Activated CD4-positive, alpha-beta T cell treated with anti-CD3 and anti-CD28 coated beads, Interleukin-2, amount 50 U/mL, for 48 hours (primary cell): ENCODE data around the gene FOXO6.
A peak's percentile ranks its signal among the peaks of the same experiment; 100 is the strongest.

ENCODE experiments used
- DNase-seq, 2 experiments: peaks; one replicate each; pipeline ENCODE4 v3.0.0-alpha.2; 2020

FOXO6 gene

DNA sequence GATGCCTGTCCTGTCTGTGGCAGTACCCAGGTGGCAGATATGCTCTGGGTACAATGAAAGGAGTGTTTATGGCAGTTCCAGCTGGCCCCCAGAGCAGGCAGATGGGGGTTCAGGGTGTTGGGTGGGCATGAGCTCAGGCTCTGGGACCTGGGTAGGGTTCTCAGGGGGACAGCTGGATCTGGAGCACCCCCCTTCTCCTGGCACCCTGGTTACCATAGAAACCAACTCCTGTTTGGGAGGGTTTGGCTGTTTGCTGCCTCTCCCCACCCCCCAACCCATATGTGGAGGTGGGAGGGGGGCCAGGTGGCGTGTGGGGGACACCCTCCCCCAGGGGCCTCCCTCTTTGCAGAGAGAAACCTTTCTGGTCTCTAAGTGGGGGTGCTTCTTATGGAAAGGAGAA, 7.1 kb downstream of the FOXO6 start:
- DNase-seq: no peak

DNA sequence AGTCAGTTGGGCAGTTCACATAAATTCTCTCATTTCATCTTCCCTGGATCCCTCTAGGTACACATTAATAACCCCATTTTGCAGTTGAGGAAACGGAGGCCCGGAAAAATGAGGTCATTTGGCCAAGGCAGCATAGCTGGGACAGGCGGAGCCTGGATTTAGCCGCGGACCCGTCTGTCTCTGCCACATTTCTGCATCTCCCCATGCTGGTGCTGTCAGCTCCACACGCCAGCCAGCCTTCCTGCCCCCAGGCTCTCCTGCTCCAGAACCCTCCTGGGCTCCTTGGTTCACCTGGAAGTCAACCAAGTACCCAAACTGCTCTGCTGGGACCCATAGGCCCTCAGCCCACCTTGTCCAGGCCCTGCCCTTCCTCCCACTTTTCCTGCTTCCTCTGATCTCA, 7.6 kb downstream of the FOXO6 start:
- DNase-seq: no peak

DNA sequence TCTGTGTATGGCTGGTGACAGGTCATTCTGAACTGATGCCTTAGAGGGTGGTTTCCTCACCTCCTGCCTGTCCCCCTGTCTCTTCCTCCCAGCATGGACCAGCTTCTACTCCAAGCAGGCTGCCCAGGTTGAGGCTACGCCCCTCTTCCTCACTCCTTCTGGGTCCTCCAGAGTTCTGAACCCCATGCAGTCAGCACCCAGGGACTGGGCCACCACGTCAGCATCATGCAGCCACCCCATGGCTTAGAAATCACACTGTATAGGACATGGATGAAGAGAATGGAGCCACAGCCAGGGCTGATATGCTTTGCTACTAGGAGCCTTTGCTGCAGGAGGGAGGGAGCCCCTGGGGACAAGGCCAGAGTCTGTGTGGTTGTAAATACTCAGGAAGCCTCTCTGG, 8.3 kb downstream of the FOXO6 start:
- no peak for DNase-seq

DNA sequence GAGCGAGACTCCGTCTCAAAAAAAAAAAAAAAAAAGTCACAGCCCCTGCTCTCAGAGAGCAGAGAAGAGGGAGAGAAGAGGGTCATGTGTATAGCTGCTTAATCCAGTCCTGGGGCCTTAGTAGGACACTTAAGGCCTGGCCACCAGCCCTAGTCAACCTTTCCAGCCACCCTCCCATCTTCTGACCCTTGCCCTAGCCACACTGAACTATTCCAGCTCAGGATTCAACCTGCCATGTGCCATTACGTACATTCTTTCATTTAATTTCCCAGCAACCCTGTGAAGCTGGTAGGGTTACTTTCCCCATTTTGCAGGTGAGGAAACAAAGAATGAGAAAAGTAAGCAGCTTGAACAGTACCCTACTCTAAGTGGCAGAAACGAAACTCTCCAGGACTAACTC, 9.0 kb downstream of the FOXO6 start:
- no peak for DNase-seq

DNA sequence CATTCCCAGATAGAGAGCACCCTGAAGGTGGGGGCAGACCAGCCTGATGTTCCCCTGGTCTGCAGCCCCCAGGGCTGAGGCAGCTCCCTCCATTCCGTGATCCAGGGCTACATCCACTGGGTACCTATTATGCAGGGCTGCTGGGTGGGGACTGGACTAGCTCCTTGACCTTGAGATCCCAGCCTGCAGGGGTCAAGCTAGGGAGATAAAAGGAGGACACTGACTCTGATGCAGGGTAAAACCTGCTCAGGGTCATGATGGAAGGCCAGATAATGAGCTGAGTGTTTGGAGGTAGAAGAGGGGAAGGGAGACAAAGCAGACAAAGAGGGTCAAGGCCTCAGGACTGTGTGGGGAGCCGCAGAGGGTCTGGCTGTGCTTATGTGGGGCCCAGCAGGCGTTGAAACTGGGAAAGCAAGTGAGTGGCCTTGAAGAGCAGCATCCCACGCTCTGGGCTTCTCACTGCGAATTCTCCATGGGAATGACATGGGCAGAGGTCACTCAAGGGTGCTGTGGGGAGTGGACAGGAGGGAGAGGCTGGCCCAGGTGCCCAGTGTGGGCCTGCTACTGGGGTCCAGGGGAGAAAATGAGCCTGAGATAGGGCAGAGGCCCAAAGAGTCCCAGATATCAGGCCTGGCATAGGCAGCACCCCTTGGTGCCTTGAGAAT, 9.7 kb downstream of the FOXO6 start:
- DNase-seq: no peak

DNA sequence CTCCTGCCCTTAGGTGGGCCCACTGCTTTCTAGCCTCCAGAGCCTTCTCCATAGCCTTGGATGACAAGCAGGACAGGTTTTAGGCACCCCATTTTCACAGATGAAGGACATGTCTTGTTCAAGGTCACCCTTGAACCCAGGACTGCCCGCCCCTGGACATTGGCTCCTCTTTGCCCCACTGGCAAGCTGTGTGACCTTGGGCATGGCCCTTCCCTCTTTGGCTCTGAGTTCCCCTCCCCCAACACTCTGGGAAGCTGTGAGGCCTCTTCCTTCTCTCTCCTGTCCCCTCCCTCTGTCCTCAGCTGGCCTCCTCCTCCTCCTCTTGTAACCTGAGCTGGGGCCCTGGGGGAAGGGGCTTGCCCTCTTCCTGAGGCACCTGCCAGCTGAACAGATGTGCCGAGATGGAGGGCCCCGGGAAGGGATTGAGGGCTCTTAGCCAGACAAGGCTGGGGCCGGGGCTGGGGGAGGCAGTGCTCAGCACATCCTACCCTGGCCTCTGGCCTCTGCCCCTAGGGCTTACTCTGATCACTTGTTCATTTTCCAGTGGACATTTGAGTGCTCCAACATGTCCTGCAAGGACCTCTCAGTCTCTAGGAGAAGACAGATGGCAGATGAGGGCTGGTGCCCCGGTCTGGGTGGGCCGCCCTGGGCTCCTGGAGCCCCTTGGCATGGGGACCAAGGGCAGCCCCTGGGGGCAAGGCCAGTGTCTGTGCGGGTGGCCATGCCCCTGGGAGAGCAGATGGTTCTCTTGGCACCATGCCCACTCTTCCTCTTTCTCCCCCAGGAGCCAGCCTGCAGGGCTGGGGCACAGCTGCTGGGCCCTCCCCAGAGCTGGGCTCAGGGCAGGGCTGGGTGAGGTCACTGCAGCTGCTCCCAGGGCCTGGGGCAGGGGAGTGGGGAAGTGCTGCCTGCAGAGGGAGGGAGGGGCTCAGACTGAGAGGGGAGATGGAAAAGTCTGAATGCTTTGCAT, 10.7 kb downstream of the FOXO6 start:
- no peak for DNase-seq

DNA sequence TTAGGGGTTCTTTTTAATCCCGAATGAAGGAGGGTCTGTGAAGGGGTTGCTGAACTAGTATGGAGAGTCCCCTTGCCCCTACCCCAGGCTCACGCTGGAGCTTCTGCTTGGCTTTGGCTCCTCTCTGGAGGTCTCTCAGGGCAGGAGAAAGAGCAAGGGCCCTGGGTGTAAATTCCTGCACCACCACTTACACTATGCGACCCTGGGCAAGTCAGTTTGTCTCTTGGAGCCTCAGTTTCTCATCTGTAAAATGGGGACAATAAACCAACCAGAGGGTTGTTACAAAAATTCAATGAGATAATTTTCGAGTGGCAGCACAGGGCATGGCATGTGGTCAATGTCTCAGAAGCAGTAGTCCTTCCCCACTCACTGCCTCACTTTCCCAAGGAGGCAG, 11.4 kb downstream of the FOXO6 start:
- DNase-seq: no peak

DNA sequence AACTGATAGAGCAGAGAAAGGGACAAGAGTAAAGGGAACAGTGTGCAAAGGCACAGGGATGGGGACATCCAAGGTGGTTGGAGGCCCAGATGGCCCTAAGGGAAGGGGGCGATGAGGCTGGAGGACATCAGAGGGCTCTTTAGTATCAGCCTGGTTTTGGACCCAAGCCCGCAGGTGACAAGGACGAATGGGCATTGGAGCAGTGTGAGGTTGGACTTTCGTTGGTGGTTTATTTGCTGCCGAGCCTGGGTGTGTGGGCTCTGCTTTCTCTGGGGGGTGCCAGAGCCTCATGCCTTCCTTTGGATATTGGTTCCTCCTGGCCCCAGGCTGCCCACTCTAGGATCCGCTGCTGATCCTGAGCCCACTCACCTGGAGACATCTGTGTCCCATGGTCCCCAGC, 12.1 kb downstream of the FOXO6 start:
- no peak for DNase-seq

DNA sequence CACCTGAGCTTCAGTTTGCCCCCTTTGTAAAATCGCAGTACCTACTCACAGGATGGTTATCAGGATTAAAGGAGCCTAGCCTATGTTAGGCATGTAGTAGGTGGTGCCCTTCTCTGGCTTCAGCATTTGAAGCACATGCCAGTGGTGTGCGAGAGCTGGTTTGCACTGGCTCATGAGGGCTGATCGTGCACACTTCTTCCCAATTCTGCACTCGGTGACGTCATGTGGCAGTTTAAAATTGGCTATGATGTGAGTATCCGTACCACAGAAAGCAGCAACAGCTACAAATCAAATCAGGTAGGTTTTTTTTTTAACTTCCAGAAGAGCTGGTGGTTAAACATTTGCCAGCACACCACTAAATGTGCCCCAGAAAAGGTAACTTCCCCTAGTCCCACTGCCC, 13.5 kb downstream of the FOXO6 start:
- DNase-seq: no peak

DNA sequence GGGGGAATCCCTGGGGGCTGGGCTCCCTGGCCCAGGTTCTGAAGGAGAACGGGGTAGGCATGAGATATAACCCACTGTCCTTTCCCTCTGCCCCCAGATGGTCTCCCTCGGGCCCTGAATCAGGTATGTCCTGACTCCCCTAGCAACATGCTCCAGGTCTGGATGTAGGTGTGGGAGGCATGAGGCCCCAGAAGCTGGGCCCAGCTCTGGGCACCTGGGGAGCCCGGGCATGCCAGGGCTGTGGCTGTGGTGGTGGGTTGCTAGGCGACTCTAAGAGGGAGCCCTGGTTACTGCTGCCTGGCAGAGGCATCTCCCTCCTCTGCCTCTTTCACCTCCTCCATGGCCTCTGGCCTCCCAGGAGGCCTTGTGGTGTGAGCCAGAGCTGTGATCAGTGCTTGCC, 16.2 kb downstream of the FOXO6 start:
- DNase-seq: no peak

DNA sequence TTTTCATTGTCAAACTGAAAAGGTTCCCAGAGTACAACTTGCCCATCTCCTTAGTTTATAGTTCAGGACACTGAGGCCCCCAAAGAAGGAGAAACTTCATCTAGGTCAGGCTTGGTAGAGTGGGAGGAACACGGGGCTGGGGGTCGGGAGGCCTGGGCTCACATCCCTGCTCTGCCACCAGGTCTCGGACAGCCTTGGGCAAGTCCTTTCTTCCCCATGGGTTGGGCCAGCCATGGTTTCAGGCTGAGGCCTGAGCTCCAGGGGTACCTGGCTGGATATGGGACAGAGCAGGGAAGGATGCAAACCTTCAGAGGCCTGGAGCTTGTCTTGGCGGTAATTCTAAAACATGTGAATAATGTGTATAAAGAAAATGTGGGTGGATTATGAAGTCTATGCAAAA, 17.0 kb downstream of the FOXO6 start:
- DNase-seq: no peak

DNA sequence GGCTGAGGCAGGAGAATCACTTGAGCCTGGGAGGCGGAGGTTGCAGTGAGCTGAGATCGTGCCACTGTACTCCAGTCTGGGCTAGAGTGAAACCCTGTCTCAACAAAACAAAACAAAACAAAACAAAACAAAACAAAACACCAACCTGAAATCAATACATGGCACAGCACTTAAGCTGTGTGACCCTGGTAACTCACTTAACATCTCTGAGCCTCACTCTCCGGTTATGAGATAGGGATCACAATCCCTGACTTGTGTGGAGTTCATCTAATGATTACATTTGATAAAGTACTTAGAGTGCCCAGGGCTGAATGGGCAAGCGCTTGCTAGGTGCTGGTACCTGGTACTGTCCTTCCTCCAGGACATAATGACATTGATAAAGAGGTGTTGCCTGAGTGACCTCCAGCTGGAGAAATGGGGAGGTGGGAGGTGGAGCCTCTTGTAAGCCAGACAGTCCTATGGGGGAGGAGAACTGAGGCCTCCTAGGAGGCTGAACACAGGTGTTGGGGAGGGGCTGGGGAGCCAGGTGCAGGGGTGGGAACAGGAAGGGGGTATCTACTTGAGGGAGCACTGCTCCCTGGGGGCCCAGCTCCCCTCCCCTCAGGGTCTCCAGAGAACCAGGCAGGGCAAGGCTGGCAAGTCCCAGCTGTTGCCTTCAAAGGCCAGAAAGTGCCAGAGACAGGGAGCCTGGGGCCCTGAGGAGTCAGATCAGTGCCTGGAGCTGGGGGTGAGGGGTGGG, 17.9 kb downstream of the FOXO6 start:
- DNase-seq: no peak

DNA sequence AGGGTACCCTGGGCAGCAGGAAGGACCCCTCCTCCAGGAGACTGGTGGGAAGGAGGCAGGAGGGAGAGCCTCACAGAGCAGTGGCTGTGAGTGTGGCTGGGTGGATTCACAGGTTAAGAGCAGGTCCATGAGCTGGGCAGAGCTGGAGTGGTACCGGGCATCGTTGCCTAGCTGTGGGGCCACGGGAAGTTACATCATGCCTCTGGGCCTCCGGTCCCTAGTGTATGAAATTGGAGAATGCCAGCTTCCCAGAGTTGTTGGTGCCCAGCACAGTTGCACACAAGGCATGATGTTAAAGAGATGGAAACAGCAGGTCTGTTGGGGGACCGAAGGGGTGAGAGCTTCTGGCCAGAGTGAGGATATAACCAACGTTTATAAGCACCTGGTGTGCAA, 18.5 kb downstream of the FOXO6 start:
- no peak for DNase-seq

DNA sequence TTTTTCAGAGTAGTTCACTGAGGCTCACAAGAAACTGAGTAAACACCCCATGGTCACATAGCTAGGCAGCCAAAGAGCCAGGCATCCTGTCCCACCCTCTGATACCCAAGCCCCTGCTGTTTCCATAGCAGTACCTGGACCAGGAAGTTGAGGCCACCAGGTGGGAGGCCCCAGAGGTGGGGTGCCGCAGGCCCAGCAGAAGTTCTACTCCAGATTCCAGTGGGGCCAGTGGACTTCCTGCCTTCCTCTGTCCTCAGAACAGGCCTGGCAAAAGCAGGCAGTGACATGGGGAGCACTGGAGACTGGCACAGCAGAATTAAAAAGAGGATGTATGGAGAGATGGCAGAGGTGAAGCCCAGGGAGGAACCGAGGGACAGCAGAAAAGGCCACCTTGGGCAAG, 19.0 kb downstream of the FOXO6 start:
- DNase-seq: no peak

DNA sequence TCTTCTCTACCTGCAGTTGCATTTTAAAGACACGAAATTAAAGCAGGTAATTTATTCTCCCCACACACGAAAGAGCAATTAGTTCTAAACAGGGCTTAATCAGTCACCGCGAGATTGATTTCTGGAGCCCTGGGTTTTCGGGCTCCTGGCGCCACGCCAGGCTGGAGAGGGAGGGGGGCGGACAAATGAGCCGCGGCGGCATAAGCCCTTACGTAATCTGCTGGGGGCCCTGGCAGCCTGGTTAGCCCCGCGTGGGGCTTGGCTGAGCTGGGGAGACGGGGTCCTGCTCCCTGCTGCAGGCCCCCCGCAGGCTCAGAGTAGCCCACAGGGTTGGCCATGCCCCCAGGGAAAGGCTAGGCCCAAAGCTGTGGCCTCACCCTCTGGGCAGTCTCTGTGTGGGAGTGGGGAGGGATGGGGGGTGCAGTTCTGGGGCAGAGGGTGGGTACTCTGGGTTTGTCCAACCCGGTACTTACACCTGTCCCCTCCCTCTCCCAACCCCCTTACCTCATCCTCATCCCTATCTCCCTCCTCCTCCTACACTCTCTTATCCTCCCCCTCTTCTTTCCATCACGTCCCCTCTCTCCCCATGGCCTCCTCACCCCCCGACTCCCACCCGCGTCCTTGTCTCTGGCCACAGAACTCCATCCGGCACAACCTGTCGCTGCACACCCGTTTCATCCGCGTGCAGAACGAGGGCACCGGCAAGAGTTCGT, 19.9 kb downstream of the FOXO6 start:
- no peak for DNase-seq

DNA sequence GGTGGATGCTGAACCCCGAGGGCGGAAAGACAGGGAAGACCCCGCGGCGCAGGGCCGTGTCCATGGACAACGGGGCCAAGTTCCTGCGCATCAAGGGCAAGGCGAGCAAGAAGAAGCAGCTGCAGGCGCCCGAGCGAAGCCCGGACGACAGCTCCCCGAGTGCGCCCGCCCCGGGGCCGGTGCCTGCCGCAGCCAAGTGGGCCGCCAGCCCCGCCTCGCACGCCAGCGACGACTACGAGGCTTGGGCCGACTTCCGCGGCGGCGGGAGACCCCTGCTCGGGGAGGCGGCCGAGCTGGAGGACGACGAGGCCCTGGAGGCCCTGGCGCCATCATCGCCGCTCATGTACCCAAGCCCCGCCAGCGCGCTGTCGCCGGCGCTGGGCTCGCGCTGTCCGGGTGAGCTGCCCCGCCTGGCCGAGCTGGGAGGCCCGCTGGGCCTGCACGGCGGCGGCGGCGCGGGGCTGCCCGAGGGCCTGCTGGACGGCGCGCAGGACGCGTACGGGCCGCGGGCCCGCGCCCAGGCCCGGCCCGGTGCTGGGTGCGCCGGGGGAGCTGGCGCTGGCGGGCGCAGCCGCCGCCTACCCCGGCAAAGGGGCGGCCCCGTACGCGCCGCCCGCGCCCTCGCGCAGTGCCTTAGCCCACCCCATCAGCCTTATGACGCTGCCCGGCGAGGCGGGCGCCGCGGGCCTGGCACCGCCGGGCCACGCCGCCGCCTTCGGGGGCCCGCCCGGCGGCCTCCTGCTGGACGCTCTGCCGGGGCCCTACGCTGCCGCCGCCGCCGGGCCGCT, 20.7 kb downstream of the FOXO6 start:
- peak in 1 of 2 experiments; percentile 19 for DNase-seq

DNA sequence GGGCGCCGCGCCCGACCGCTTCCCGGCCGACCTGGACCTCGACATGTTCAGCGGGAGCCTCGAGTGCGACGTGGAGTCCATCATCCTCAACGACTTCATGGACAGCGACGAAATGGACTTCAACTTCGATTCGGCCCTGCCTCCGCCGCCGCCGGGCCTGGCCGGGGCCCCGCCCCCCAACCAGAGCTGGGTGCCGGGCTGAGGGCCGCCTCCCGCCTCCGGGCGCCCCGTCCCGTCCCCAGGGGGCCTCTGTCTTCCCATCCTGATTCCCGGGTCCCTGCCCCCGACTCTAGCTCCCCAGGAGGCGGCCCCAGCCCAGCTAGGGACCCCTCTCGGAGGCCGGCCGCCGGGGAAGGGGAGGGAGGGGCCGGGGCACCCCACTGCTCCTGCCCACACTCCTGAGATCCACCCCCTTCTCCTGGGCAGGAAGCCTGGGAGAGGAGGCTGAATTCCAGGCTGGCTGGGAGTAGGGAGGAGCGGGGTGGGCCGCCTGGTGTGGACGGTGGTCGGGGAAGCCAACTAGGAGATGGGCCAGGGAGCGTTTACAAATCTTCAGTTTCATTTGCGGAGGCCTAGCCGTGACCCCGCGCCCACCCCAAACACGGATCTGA, 21.4 kb downstream of the FOXO6 start:
- no peak for DNase-seq

DNA sequence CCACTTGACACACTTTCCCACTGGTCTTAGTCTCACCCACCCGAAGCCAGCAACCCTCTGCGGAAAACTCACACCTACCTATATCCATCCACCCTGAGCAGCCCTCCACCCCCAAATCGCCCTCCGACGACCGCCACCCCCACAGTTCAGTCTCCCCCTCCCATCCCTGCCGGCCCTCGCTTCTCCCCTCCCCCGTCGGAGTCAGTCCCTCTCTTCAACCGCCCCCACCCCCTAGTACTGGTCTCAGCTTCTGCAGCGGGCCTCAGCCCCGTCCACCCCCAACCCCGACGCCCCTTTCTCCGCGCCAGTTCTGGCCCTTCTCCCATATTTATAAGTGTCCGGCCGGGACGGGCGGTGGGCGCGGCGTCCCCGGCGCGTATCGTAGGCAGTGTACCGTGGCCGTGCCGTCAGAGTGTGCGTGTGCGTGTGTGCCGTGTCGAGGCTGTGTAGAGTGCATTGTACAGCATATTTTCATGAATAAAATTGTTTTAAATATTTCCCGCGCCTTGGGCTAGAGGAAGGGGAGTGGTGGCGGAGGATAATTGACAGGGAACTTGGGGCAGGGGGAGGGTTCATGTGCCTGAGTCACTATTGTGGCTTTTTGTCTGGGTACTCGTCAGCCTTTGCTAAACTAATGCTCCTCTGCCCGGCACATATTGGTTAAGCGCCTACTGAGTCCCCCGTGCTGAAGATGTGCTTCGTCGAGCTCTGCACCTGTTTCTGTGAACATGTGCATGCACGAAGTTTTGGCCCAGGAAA, 22.0 kb downstream of the FOXO6 start:
- peak; percentile 15 to 43 for DNase-seq

DNA sequence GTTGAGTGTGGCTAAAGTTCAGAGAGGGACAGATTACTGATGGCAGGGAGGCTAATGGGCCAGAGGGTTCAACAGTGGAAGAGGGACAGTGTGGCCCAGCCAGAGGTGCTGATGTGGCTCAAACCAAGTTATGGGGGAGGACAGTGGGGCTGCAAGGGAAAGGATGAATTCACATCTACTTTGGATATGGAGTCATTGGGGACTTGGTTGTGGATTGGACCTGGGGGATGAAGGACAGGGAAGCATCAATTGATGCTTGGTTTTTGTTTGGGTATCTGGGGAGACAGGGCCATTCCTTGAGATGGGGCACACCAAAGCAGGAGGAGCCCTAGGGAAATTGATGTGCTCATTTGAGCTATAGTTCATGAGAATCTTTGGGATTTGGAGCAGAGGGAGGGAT, 23.3 kb downstream of the FOXO6 start:
- no peak for DNase-seq

DNA sequence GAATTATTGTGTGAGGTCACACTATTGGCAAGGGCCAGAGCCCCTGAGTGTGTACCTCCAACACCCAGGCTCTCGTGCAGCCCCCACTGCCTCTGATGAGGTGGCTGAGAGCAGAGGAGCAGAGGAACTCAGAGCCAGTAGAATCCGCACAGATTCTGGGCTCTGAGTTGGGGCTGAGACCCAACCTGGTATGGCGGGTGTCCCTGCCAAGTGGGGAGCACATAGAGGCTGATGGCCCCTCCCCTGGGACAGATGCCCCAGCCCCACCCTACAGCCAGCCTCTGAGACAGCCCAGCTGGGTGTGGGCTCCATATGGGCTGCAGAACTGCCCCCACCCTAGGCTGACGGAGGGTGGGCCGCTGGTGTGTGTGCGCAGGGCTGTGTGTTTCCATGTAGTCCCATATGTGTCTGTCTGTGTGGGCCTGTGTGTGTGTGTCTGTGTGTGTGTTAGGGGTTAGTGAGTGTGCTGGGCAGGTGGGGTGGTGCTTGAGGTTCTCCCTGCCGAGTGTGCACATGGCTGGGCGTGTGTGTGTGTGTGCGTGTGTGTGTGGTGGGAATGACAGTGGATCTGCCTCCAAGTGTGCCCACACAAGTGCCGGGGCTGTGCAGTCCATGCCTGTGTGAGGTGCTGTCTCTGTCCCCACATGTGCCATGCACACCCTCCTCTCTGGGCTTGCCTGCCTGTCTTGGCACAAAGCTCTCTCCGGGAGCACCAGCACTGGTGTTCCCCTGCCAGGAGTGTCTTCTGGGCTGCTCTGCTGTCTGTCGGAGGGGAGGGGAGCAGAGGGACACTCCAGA, 24.4 kb downstream of the FOXO6 start:
- no peak for DNase-seq
